Heart left ventricle (tissue), 16 donors: ENCODE measurements around the gene GAMT. TPM values are rescaled to one million over a fixed set of nuclear protein-coding genes. Genes with fewer than 3 reads are reported as not detected.

Experiments used
- ATAC-seq, 4 donors: fragments of 200-7000 bp; cut with Tn5 transposase; one replicate each; pipeline ENCODE4 v1.9.1; 2020 to 2022; ENCODE audit warnings: moderate library complexity in 4 of 4, mild to moderate bottlenecking in 3 of 4, moderate number of reproducible peaks in 1 of 4
- DNase-seq, 5 donors: peaks; one replicate each; pipeline ENCODE4 v3.0.0-alpha.2; 2020
- H3K27ac ChIP-seq, 12 donors: fragments of 200-600 bp; sonication (generic) in 4 of 12; one replicate each; pipeline versions ENCODE4 v1.5.0 to v1.8.0; 2016 to 2022; ENCODE audit warnings: mild to moderate bottlenecking in 2 of 12
- H3K27me3 ChIP-seq, 9 donors: fragments of 200-600 bp; sonication (generic) in 2 of 9; one replicate each; pipeline versions ENCODE4 v1.5.1 to v1.8.0; 2016 to 2022; ENCODE audit warnings: mild to moderate bottlenecking in 3 of 9
- H3K36me3 ChIP-seq, 9 donors: fragments of 200-600 bp; sonication (generic) in 2 of 9; one replicate each; pipeline versions ENCODE4 v1.5.0 to v1.8.0; 2018 to 2022; ENCODE audit warnings: mild to moderate bottlenecking in 2 of 9
- H3K4me1 ChIP-seq, 12 donors: fragments of 200-600 bp; sonication (generic) in 4 of 12; one replicate each; pipeline versions ENCODE4 v1.5.0 to v1.8.0; 2016 to 2022; ENCODE audit warnings: mild to moderate bottlenecking in 3 of 12
- H3K4me3 ChIP-seq, 12 donors: fragments of 200-600 bp; sonication (generic) in 4 of 12; one replicate each; pipeline versions ENCODE4 v1.5.0 to v1.8.0; 2017 to 2022; ENCODE audit warnings: mild to moderate bottlenecking in 9 of 12, moderate library complexity in 4 of 12
- H3K9me3 ChIP-seq, 12 donors: fragments of 200-600 bp; sonication (generic) in 4 of 12; one replicate each; pipeline versions ENCODE4 v1.5.0 to v1.8.0; 2016 to 2022; ENCODE audit warnings: mild to moderate bottlenecking in 1 of 12
- POLR2A ChIP-seq, 2 donors: fragments of 450-650 bp; IDR thresholded peaks; one replicate each; pipeline ENCODE4 v1.6.1; 2017; ENCODE audit warnings: antibody characterized with exemption in 2 of 2, mild to moderate bottlenecking in 2 of 2, moderate library complexity in 2 of 2
- WGBS, 4 donors: extraction: QIAGEN DNeasy Blood & Tissue Kit in 2 of 4; methylation state at CpG; one replicate each; pipeline versions ENCODE4 v1.1.5 to v1.1.7; 2013 to 2018; 5-methylcytosine and 5-hydroxymethylcytosine counted together
- intact Hi-C, 10 donors: fragments of 100-400 bp; cut with DNase I; formaldehyde crosslinking; loops; one replicate each; pipeline versions ENCODE4 v1.11.1 to v1.14.2; 2022
- polyA plus RNA-seq, 2 donors: library from polyadenylated mRNA; stranded (reverse); fragments of 200-250 nt; gene quantifications; one replicate each; pipeline ENCODE4 v1.2.3, GENCODE V29; 2013
- total RNA-seq, 9 donors: library from RNA; depleted of rRNA in 2 of 9; stranded (reverse); fragments of >200 nt in 2 of 9; fragmentation: NEBNext Ultra II Directional in 3 of 9; extraction: Animal tissue kit (Norgen Biotek cat#: 25700) in 3 of 9; gene quantifications; one replicate each; pipeline versions ENCODE4 v1.1.0 to v1.2.4, GENCODE V29; 2016 to 2023
- TF ChIP-seq, protein P1 (sequence below), 12 donors: fragments of 200-600 bp; sonication (generic) in 4 of 12; IDR thresholded peaks; one replicate each; pipeline versions ENCODE4 v1.5.0 to v1.8.0; 2018 to 2022; ENCODE audit warnings: antibody characterized with exemption in 12 of 12, mild to moderate bottlenecking in 5 of 12
- donor health status: ischemic (EF 13 %, LVEDD 7.1; RV severe dilation, severe dysfunction).
- donor health status: healthy with polysubstance abuse.
- donor health status: DM: no; HTN: yes; CAD: no.
- donor health status: DM: no; HTN: no; CAD: no.
- donor health status: ischemic (EF 25% LVEDD 6.9; RV normal size, moderate dysfunction).
- donor health status: ischemic (EF 25% LVEDD 5.7; RV mildly dilated, moderate dysfunction).
- donor health status: healthy.
- donor health status: DM: yes; HTN: yes; CAD: no.
- donor health status: ischemic (EF 35%, LVEDD 5.7; RV mildly dilated, moderate dysfunction).
- donor health status: nonischemic (EF 11% LVEDD 7.7; RV severe dilation, severe dysfunction).
- donor health status: DM: yes; HTN: yes; CAD: no.
- donor health status: PGD.
- donor health status: ischemic (EF 29% LVEDD 5.4; RV normal size, mild dysfunction).
- donor health status: nonischemic (EF 23%, LVEDD 6.1; RV moderate dilation, normal function).

GAMT gene
- total and polyA plus RNA-seq, 11 donors: 21.9 to 180 (median 62.5) TPM

DNA sequence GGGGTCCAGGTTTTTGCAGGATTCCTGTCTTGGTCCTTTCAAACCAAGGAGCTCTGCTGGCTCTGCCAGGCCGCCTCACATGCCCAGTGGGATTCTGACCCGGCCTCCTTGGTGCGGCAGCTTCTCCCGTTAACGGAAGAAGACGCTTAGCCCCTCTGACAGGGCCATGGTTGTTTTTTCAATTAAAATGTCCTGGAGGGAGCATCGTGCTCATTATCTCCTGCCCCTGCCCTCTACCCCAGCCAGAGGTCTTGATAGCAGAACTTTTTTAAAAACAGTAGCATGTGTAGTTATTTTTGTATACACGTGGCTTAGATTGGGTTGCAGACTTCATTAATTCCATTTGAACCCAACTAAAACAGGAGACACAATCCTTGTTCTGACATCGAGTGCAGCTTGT, 25.4 kb upstream of the GAMT start:
- intact Hi-C loops: no loop called here
- TF ChIP-seq, protein P1, sequence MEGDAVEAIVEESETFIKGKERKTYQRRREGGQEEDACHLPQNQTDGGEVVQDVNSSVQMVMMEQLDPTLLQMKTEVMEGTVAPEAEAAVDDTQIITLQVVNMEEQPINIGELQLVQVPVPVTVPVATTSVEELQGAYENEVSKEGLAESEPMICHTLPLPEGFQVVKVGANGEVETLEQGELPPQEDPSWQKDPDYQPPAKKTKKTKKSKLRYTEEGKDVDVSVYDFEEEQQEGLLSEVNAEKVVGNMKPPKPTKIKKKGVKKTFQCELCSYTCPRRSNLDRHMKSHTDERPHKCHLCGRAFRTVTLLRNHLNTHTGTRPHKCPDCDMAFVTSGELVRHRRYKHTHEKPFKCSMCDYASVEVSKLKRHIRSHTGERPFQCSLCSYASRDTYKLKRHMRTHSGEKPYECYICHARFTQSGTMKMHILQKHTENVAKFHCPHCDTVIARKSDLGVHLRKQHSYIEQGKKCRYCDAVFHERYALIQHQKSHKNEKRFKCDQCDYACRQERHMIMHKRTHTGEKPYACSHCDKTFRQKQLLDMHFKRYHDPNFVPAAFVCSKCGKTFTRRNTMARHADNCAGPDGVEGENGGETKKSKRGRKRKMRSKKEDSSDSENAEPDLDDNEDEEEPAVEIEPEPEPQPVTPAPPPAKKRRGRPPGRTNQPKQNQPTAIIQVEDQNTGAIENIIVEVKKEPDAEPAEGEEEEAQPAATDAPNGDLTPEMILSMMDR (IDR thresholded peaks at IDR 0.05): no peak
- TF ChIP-seq POLR2A (IDR thresholded peaks at IDR 0.05): no peak
- peaks cover 0 to 98% (median 92%) of the 10 kb centered on the region in 9 donors for H3K36me3 ChIP-seq
- 58 to 66% (median 60%) methylated on average over 9 of the region's 9 CpGs for WGBS, 4 donors
- no peak overlapping the region for H3K4me3 ChIP-seq
- H3K4me1 ChIP-seq: peaks cover 0 to 39% (median 4%) of the 10 kb centered on the region in 12 donors
- ATAC-seq (no peak), DNase-seq (no peak)
- no peaks in the 10 kb centered on the region for H3K9me3 ChIP-seq
- H3K27me3 ChIP-seq: no peaks in the 10 kb centered on the region
- H3K27ac ChIP-seq: no peak overlapping the region

DNA sequence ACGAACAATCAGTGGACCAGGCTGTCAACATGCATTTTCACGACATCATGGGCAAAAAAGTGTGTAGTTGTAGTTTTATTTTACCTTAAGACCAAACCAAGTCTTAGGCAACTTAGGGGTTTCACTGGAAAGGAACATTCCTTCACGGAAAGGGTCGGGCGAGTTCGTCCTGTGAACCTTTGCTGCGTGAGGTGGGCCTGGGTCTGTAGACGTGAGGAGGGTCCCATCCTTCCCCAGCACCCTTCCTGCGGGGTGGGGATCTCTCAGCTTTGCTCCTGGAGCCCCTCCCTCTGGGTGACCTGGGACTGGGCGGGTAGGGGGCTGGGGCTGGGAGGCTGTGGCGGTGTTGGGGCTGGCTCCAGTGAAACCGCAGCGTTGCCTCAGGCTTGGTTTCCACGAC, 24.6 kb upstream of the GAMT start:
- Histone ChIP-seq H3K27ac (no peak overlapping the region), H3K4me3 (no peak overlapping the region), H3K9me3 (no peaks in the 10 kb centered on the region), H3K36me3 (peaks cover 0 to 98% (median 92%) of the 10 kb centered on the region in 9 donors), H3K4me1 (peaks cover 0 to 39% (median 4%) of the 10 kb centered on the region in 12 donors), H3K27me3 (no peaks in the 10 kb centered on the region)
- ATAC-seq (no peak), DNase-seq (no peak)
- WGBS, 4 donors: 92 to 95% (median 93%) methylated on average over 12 to 14 of the region's 14 CpGs
- TF ChIP-seq, protein P1 (IDR thresholded peaks at IDR 0.05): no peak
- TF ChIP-seq POLR2A (IDR thresholded peaks at IDR 0.05): no peak
- intact Hi-C loops: no loop called here

DNA sequence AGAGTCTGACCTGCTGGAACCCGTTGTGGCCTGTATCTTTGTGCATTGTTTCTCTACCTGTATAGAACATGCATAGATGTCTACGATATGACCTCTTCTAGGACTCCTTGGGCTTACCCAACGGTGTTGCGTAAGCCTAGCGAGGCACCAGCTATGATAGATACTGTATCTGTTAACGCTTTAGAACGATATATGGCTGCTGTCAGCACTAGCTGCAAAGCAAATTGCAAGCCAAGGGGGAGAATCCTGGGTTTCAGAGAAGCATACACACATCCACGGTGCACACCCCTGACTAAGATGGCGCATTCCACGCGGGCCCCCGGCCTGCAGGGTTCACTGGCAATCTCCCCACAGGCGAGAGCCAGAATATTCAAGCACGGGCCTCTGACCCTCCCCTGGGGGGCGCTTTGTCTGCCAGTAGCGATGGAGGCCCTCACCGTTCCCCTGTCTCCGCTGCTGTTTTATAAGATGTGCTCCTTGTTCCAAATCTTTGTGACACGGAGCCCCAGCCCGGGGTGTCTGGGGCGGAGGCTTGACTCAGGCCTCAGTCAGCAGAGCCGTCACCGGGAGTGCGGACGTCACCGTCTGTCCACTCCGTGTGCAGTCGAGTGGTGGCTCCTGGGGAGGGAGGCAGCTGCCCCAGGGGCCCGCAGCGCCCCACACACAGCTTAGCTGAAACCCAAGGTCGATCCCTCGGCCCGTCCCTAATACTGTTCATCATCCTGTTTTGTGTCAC, 23.9 kb upstream of the GAMT start:
- Histone ChIP-seq H3K9me3 (no peaks in the 10 kb centered on the region), H3K4me1 (peaks cover 0 to 35% (median 4%) of the 10 kb centered on the region in 12 donors), H3K4me3 (no peak overlapping the region), H3K27me3 (no peaks in the 10 kb centered on the region), H3K27ac (no peak overlapping the region), H3K36me3 (peaks cover 0 to 98% (median 92%) of the 10 kb centered on the region in 9 donors)
- ATAC-seq (no peak), DNase-seq (no peak)
- intact Hi-C loops: no loop called here
- TF ChIP-seq, protein P1 (IDR thresholded peaks at IDR 0.05): no peak
- TF ChIP-seq POLR2A (IDR thresholded peaks at IDR 0.05): no peak
- WGBS, 4 donors: 82 to 90% (median 86%) methylated on average over 31 to 33 of the region's 33 CpGs

DNA sequence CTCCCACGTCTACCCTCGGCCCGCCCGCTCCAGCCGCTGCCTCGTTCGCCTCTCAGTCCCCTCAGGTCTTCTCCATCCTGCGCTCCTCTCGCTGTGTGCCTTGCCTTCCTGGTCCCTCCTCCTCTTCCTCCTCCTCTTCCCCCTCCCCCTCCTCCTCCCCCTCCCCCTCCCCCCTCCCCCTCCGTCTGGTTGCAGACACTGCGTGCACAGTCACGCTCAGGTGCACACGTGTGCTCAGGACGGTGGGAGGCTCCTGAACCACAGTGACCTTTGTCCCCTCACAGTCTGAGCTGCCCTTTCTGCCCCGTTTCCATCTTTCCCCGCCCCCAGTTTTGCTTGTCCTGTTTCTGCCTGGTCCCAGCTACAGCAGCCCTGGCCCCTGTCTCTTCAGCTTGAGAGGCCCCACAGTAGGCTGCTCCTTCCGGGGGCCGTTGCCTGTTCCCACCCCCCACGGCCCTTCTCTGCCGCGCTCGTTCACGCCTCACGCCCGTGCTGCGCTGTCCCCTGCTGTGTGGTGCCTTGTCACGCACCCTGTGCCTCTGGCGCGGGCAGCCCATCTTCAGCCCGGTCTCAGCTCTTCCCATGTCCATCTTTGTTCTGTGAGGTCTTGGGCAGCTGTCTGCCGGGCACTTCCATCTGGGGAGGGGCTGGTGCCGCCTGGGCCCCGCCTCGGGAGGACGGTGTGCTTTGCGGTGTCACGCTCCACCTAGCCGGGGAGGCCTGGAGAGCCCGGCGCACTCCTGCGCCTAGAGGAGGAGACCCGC, 23.0 kb upstream of the GAMT start:
- WGBS, 4 donors: 87 to 89% (median 89%) methylated on average over 39 to 42 of the region's 42 CpGs

More for the DNA sequence above, 23.0 kb upstream of the GAMT start:
- intact Hi-C loops: no loop called here
- H3K4me1 ChIP-seq: peaks cover 0 to 30% (median under 1%) of the 10 kb centered on the region in 12 donors
- DNase-seq: peak in 1 of 5 donors; percentile 18
- no peak overlapping the region for H3K27ac ChIP-seq
- ATAC-seq: no peak
- no peaks in the 10 kb centered on the region for H3K27me3 ChIP-seq
- TF ChIP-seq, protein P1 (IDR thresholded peaks at IDR 0.05): no peak
- TF ChIP-seq POLR2A (IDR thresholded peaks at IDR 0.05): no peak
- peaks cover 0 to 92% (median 89%) of the 10 kb centered on the region in 9 donors for H3K36me3 ChIP-seq
- H3K9me3 ChIP-seq: no peaks in the 10 kb centered on the region
- no peak overlapping the region for H3K4me3 ChIP-seq
